K562 (cell line): ENCODE measurements around the gene NELFE. TPM values are rescaled to one million over a fixed set of nuclear protein-coding genes. Genes with fewer than 3 reads are reported as not detected.

Experiments
- BHLHE40 ChIP-seq: IDR thresholded peaks from 2 replicates; pipeline ENCODE4 v1.6.1; 2011; ENCODE audit warnings: low read length, improper control_type of control experiment
- GTF2A2 ChIP-seq: IDR thresholded peaks from 2 replicates; pipeline ENCODE4 v1.6.1; 2016; ENCODE audit warnings: mild to moderate bottlenecking, missing genetic modification characterization, missing compliant biosample characterization
- MYC ChIP-seq, 2 experiments: fragments of 250-450 bp in 1 of 2; sonication (Bioruptor Pico) in 1 of 2; IDR thresholded peaks; 2 replicates each; pipeline versions ENCODE4 v1.5.1 to v1.6.1; 2012 to 2021; ENCODE audit warnings: low read depth in 2 of 2, borderline replicate concordance in 1 of 2, improper control_type of control experiment in 1 of 2, low read length in 1 of 2, mild to moderate bottlenecking in 1 of 2, moderate library complexity in 1 of 2
- POLR3A ChIP-seq: IDR thresholded peaks from 2 replicates; pipeline ENCODE4 v1.6.1; 2011; ENCODE audit warnings: borderline replicate concordance, mild to moderate bottlenecking, moderate library complexity; ENCODE audit not compliant: insufficient read length, insufficient read depth; ENCODE audit errors: extremely low read depth
- TAF15 ChIP-seq: fragments of 200-400 bp; formaldehyde crosslinking; IDR thresholded peaks from 2 replicates; pipeline ENCODE4 v1.6.1; 2017; ENCODE audit warnings: mild to moderate bottlenecking, low read depth, low read length, moderate library complexity
- TAF7 ChIP-seq: fragments of 450-650 bp; IDR thresholded peaks from 2 replicates; pipeline ENCODE4 v1.6.1; 2016; ENCODE audit warnings: missing genetic modification characterization, missing compliant biosample characterization
- TGIF2 ChIP-seq: sonication (generic); formaldehyde crosslinking; IDR thresholded peaks from 2 replicates; pipeline ENCODE4 v1.8.1; 2022; ENCODE audit warnings: mild to moderate bottlenecking, missing genetic modification reagents, moderate library complexity
- ZBTB40 ChIP-seq, 2 experiments: fragments of 450-650 bp in 1 of 2; sonication (generic) in 1 of 2; formaldehyde crosslinking in 1 of 2; IDR thresholded peaks; 2 replicates each; pipeline versions ENCODE4 v1.7.1 to v1.9.0; 2016 to 2022; ENCODE audit warnings: inconsistent platforms in 1 of 2, mild to moderate bottlenecking in 1 of 2, missing genetic modification reagents in 1 of 2
- ZFP30 ChIP-seq: fragments of 250-450 bp; sonication (Bioruptor Pico); IDR thresholded peaks from 2 replicates; pipeline ENCODE4 v1.8.0; 2022; ENCODE audit warnings: moderate library complexity, mild to moderate bottlenecking, inconsistent platforms, borderline replicate concordance
- ZSCAN32 ChIP-seq: fragments of 450-650 bp; formaldehyde crosslinking; IDR thresholded peaks from 2 replicates; pipeline ENCODE4 v1.4.0; 2020; ENCODE audit warnings: mild to moderate bottlenecking, moderate library complexity
- polyA plus RNA-seq, 8 experiments: library from polyadenylated mRNA; depleted of rRNA in 4 of 8; stranded (reverse) in 5 of 8; unstranded in 3 of 8; fragments of >200 nt; fragmentation: Nextera tagmentation in 2 of 8; fragmentation: Illumina TruSeq in 1 of 8; extraction: Ambion mirVana in 2 of 8; extraction: Trizol in 1 of 8; gene quantifications; 2 replicates each; pipeline versions ENCODE4 v1.2.1 to v1.2.3, GENCODE V29; 2011 to 2014; ENCODE audit warnings: inconsistent platforms in 1 of 8, missing spikeins in 1 of 8
- total RNA-seq, 7 experiments: library from RNA; depleted of rRNA in 6 of 7; stranded (reverse); fragments of >200 nt in 6 of 7; fragmentation: Illumina TruSeq in 2 of 7; extraction: Trizol in 2 of 7; gene quantifications; 2 replicates each; pipeline versions ENCODE4 v1.2.1 to v1.2.3, GENCODE V29; 2011 to 2021; ENCODE audit warnings: low replicate concordance in 1 of 7
- TF ChIP-seq, protein P1 (sequence below), 2 experiments: fragments of 450-650 bp; IDR thresholded peaks; 2 replicates each; pipeline ENCODE4 v1.6.1; 2016
- TF ChIP-seq, protein P2 (sequence below): fragments of 450-650 bp; formaldehyde crosslinking; conservative IDR thresholded peaks from 2 replicates; pipeline ENCODE4 v1.4.0; 2022; ENCODE audit warnings: mild to moderate bottlenecking, missing genetic modification characterization
- TF ChIP-seq, protein P3 (sequence below): sonication (generic); formaldehyde crosslinking; IDR thresholded peaks from 2 replicates; pipeline ENCODE4 v1.8.0; 2022; ENCODE audit warnings: missing genetic modification reagents, mild to moderate bottlenecking, borderline replicate concordance

Gene NELFE
- total and polyA plus RNA-seq, 9 of the 15 experiments (the other 6 are each of a cell fraction or from before 2014, with no cell fraction given) = 15.2 to 157 (median 91.5) TPM

DNA sequence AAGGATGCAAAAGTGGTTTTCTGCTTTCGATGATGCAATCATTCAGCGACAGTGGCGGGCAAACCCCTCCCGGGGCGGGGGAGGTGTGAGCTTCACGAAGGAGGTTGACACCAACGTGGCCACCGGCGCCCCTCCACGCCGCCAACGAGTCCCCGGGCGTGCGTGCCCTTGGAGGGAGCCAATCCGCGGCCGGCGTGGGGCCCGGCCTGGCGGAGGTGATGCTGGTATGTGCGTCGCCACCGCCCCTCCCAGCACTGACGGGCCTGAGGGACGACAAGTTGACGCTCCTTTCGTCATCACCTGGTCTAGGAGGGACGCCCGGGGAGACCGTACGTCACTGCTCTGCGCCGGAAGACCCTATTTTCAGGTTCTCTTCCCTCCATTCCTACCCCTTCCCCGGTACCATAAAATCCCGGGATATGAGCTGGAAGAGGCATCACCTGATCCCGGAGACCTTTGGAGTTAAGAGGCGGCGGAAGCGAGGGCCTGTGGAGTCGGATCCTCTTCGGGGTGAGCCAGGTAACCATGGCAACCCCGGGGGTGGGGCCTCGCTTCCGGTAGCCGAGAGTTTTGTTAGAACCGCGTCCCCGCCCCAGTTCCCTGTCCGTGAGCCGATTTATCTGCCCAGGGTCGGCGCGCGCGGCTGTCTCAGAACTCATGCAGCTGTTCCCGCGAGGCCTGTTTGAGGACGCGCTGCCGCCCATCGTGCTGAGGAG, 13.4 kb upstream of the NELFE start, which contains the start of gene DXO (continued):
- TF ChIP-seq ZBTB40 (IDR thresholded peaks at IDR 0.05) (peak; percentile 98), ZBTB40 (CRISPR knock-in tag; IDR thresholded peaks at IDR 0.05) (no peak), MYC (IDR thresholded peaks at IDR 0.05; ENCODE audit: low read depth, low read length) (peak; percentile 95), MYC (CRISPR knock-in tag; IDR thresholded peaks at IDR 0.05; ENCODE audit: borderline replicate concordance, low read depth) (peak; percentile 95), BHLHE40 (peak; percentile 76), TAF15 (no peak), TGIF2 (CRISPR knock-in tag) (no peak), ZFP30 (CRISPR knock-in tag) (no peak), GTF2A2 (tag) (no peak), POLR3A (no peak), TAF7 (no peak; the same call in none of the 2 replicates), ZSCAN32 (CRISPR knock-in tag) (peak; percentile 98)
- TF ChIP-seq, protein P1, sequence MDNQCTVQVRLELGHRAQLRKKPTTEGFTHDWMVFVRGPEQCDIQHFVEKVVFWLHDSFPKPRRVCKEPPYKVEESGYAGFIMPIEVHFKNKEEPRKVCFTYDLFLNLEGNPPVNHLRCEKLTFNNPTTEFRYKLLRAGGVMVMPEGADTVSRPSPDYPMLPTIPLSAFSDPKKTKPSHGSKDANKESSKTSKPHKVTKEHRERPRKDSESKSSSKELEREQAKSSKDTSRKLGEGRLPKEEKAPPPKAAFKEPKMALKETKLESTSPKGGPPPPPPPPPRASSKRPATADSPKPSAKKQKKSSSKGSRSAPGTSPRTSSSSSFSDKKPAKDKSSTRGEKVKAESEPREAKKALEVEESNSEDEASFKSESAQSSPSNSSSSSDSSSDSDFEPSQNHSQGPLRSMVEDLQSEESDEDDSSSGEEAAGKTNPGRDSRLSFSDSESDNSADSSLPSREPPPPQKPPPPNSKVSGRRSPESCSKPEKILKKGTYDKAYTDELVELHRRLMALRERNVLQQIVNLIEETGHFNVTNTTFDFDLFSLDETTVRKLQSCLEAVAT (IDR thresholded peaks at IDR 0.05) = peak in 1 of 2 experiments; percentile 40; a peak in 1 of 4 replicates
- TF ChIP-seq, protein P2, sequence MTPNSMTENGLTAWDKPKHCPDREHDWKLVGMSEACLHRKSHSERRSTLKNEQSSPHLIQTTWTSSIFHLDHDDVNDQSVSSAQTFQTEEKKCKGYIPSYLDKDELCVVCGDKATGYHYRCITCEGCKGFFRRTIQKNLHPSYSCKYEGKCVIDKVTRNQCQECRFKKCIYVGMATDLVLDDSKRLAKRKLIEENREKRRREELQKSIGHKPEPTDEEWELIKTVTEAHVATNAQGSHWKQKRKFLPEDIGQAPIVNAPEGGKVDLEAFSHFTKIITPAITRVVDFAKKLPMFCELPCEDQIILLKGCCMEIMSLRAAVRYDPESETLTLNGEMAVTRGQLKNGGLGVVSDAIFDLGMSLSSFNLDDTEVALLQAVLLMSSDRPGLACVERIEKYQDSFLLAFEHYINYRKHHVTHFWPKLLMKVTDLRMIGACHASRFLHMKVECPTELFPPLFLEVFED (CRISPR knock-in tag) = no peak
- TF ChIP-seq, protein P3, sequence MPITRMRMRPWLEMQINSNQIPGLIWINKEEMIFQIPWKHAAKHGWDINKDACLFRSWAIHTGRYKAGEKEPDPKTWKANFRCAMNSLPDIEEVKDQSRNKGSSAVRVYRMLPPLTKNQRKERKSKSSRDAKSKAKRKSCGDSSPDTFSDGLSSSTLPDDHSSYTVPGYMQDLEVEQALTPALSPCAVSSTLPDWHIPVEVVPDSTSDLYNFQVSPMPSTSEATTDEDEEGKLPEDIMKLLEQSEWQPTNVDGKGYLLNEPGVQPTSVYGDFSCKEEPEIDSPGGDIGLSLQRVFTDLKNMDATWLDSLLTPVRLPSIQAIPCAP (CRISPR knock-in tag) = 0 out of 2 replicates have a peak, but pooled peaks have one; percentile 69
